Measurements from ENCODE around the gene SPIRE1.

SPIRE1 gene

GRCh38 chr18:12599966-12600365 is 57.9 kb downstream of the SPIRE1 start:
- H3K4me3 ChIP-seq (ENCODE audit: low read depth, low read length), result no peak overlapping the region
- TF ChIP-seq, protein P1, sequence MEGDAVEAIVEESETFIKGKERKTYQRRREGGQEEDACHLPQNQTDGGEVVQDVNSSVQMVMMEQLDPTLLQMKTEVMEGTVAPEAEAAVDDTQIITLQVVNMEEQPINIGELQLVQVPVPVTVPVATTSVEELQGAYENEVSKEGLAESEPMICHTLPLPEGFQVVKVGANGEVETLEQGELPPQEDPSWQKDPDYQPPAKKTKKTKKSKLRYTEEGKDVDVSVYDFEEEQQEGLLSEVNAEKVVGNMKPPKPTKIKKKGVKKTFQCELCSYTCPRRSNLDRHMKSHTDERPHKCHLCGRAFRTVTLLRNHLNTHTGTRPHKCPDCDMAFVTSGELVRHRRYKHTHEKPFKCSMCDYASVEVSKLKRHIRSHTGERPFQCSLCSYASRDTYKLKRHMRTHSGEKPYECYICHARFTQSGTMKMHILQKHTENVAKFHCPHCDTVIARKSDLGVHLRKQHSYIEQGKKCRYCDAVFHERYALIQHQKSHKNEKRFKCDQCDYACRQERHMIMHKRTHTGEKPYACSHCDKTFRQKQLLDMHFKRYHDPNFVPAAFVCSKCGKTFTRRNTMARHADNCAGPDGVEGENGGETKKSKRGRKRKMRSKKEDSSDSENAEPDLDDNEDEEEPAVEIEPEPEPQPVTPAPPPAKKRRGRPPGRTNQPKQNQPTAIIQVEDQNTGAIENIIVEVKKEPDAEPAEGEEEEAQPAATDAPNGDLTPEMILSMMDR (IDR thresholded peaks at IDR 0.05; ENCODE audit: insufficient read depth, low read depth, low read length, missing control alignments), result no peak
- no peak for DNase-seq (ENCODE audit: low read depth)

DNA sequence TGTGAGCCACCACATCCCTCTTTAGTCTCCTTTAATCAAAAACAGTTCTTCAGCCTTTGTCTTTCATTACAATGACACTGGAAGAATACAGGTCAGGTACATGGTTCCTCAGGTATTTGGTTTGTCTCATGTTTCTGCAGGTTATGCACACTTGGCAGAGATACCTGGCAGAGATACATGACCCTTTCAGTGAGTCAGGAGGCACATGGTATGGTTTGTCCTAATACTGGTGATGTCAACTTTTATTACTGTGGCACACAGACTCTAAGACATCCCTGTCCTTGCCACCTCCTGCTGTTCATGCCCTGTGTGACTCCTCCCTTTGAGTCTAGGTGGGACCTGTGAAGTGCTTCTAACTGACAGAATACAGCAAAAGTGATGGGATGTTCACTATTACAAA is 58.4 kb downstream of the SPIRE1 start:
- no peak for DNase-seq (ENCODE audit: low read depth)
- TF ChIP-seq, protein P1 (IDR thresholded peaks at IDR 0.05; ENCODE audit: insufficient read depth, low read depth, low read length, missing control alignments), result no peak
- H3K4me3 ChIP-seq (ENCODE audit: low read depth, low read length), result no peak overlapping the region

DNA sequence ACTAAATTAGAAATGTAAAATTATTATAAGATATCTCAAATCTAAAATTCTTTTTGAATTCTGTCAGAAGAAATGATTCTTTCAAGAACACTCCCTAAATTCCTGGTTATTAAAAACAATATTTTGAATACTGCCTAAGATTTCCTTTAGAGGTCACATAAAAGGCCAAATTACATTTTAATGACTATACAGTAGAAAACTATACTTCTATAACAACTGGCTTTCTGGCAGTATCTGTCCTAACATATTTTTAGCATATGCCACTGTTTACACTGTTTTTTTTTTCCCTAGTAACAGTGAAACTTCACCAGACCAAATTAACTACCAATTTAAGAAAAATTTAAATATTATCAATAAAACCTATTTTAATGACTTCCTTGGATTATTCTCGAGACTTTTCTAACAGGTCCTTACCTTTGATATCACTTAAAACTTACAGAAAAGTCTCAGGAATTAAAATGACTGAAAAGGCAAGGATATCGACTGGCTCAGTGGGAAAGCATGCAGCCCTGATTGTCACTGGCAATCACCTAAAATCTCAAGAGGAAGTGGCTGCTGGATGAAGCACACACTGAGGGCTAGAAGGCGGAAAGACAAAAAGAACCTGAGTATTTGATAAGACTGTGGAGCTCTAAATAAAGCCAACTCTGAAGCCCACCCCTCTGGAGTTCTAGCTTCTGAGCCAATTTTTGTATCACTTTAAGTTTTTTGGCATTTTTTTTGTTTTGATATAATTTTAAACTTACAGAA is 59.6 kb downstream of the SPIRE1 start:
- TF ChIP-seq, protein P1 (IDR thresholded peaks at IDR 0.05; ENCODE audit: insufficient read depth, low read depth, low read length, missing control alignments), result no peak
- no peak overlapping the region for H3K4me3 ChIP-seq (ENCODE audit: low read depth, low read length)
- peak; percentile 13 for DNase-seq (ENCODE audit: low read depth)

DNA sequence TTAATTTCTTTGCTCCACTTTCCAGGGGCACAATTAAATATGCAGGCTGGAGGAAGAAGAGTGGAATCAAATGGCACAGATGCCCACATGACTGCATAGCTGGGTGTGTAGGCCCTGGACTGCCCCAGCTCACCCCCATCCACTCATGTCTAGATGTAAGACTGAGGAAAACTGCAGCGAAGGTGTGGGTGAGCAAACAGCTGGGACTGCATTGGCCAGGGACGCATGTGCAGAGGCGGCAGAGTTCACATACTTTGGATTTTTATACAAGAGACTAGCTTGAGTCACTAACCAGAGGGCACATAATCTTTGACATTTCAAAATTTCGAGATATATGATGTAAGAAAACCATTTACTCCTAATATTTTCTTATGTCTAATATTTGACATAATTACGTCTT is 60.1 kb downstream of the SPIRE1 start:
- no peak overlapping the region for H3K4me3 ChIP-seq (ENCODE audit: low read depth, low read length)
- TF ChIP-seq, protein P1 (IDR thresholded peaks at IDR 0.05; ENCODE audit: insufficient read depth, low read depth, low read length, missing control alignments), result no peak
- no peak for DNase-seq (ENCODE audit: low read depth)

DNA sequence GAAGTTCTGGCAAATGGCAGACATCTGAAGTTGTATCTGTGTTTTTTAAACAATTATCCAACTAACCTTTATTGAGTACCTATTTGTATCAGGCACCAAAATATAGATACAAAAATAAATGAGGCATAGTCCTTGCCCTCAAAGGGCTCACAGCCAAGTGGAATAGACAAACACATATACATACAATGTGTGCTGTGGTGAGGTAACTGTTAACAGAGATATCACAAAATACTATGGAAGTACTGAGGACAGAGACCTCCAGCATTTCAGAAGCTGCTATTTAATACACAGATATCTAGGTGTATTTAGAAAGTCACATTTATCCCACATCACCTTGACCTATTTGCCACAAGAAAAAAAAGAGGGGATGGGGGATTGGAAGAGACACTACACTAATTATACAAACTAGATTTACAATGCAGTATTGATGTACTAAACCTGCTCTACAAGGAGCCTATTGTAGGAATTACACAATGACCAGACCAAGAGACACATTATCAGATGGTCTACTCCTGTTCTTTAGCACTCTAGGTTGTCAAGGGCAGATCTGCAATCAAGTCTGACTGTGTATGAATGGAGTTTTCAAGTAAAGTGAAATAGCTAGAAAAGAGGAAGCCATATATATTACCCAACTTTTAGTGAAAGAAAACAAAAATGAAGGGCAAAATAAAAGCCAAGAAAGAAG is 62.2 kb downstream of the SPIRE1 start:
- TF ChIP-seq, protein P1 (IDR thresholded peaks at IDR 0.05; ENCODE audit: insufficient read depth, low read depth, low read length, missing control alignments), result no peak
- no peak for DNase-seq (ENCODE audit: low read depth)
- no peak overlapping the region for H3K4me3 ChIP-seq (ENCODE audit: low read depth, low read length)

DNA sequence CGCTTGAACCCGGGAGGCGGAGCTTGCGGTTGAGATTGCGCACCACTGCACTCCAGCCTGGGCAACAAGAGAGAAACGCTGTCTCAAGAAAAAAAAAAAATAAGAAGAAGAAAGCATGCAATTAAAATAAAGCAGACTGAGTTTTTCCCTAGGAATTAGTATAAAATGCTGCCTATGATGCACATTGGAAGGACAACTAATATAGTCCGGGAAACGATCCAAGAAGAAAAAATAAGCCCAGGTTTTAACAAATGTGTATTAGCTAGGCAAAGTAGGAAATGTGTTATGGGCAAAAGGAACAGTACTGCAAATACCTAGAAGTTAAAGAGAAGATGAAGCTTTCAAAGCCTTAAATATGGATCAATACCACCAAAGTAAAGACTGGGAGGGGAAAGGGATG is 64.0 kb downstream of the SPIRE1 start:
- no peak for DNase-seq (ENCODE audit: low read depth)
- TF ChIP-seq, protein P1 (IDR thresholded peaks at IDR 0.05; ENCODE audit: insufficient read depth, low read depth, low read length, missing control alignments), result no peak

More for the DNA sequence above, 64.0 kb downstream of the SPIRE1 start:
- no peak overlapping the region for H3K4me3 ChIP-seq (ENCODE audit: low read depth, low read length)

Measured in GM12865 (cell line).